ENCODE data around the gene NDUFS7.

GRCh38 chr19:1410136-1410786, 26.6 kb downstream of the NDUFS7 start:
- TF ChIP-seq CTCF (IDR thresholded peaks at IDR 0.05) = no peak
- no peak for TF ChIP-seq POLR2A (IDR thresholded peaks at IDR 0.05)

Measured in esophagus squamous epithelium (tissue), 4 donors.